Ishikawa (cell line): ENCODE data around the gene CD82.

Experiments
- CEBPB ChIP-seq: IDR thresholded peaks from 2 replicates; pipeline ENCODE4 v1.6.1; 2012
- CREB1 ChIP-seq: IDR thresholded peaks from 2 replicates; pipeline ENCODE4 v1.6.1; 2012; ENCODE audit warnings: low read depth
- EGR1 ChIP-seq: IDR thresholded peaks from 2 replicates; pipeline ENCODE4 v1.6.1; 2012
- EP300 ChIP-seq: IDR thresholded peaks from 2 replicates; pipeline ENCODE4 v1.6.1; 2012; ENCODE audit warnings: borderline replicate concordance
- FOXM1 ChIP-seq: IDR thresholded peaks from 2 replicates; pipeline ENCODE4 v1.6.1; 2012; ENCODE audit warnings: low read depth, borderline replicate concordance
- MAX ChIP-seq: IDR thresholded peaks from 2 replicates; pipeline ENCODE4 v1.6.1; 2012
- NFIC ChIP-seq: IDR thresholded peaks from 2 replicates; pipeline ENCODE4 v1.6.1; 2012
- RAD21 ChIP-seq: IDR thresholded peaks from 2 replicates; pipeline ENCODE4 v1.6.1; 2012; ENCODE audit warnings: low read depth
- REST ChIP-seq: IDR thresholded peaks from 2 replicates; pipeline ENCODE4 v1.6.1; 2012; ENCODE audit warnings: low read depth, mild to moderate bottlenecking
- TAF1 ChIP-seq: IDR thresholded peaks from 2 replicates; pipeline ENCODE4 v1.6.1; 2012; ENCODE audit warnings: low read depth, mild to moderate bottlenecking
- TCF12 ChIP-seq: IDR thresholded peaks from 2 replicates; pipeline ENCODE4 v1.6.1; 2012; ENCODE audit warnings: low read depth
- TEAD4 ChIP-seq: IDR thresholded peaks from 2 replicates; pipeline ENCODE4 v1.6.1; 2012
- USF1 ChIP-seq: IDR thresholded peaks from 2 replicates; pipeline ENCODE4 v1.6.1; 2012
- YY1 ChIP-seq: IDR thresholded peaks from 2 replicates; pipeline ENCODE4 v1.6.1; 2012; ENCODE audit warnings: low read depth
- ZBTB7A ChIP-seq: IDR thresholded peaks from 2 replicates; pipeline ENCODE4 v1.6.1; 2012; ENCODE audit warnings: low read depth

Gene CD82

GRCh38 chr11:44622721-44623258, 57.3 kb downstream of the CD82 start:
- TF ChIP-seq EP300 = no peak
- no peak for TF ChIP-seq ZBTB7A
- no peak for TF ChIP-seq CREB1
- no peak for TF ChIP-seq CEBPB
- TF ChIP-seq USF1 = no peak
- no peak for TF ChIP-seq YY1
- TF ChIP-seq REST = no peak
- no peak for TF ChIP-seq FOXM1
- TF ChIP-seq TEAD4 = no peak
- no peak for TF ChIP-seq TCF12
- no peak for TF ChIP-seq NFIC
- TF ChIP-seq TAF1 = no peak
- TF ChIP-seq RAD21 = no peak
- no peak for TF ChIP-seq EGR1
- TF ChIP-seq MAX = no peak

GRCh38 chr11:44623341-44623730, 57.9 kb downstream of the CD82 start:
- TF ChIP-seq REST (no peak), NFIC (no peak), EP300 (no peak), TCF12 (no peak), EGR1 (no peak), FOXM1 (no peak), TEAD4 (no peak), TAF1 (no peak), USF1 (no peak), YY1 (no peak), CREB1 (no peak), ZBTB7A (no peak), CEBPB (no peak)

GRCh38 chr11:44623731-44624491, 58.4 kb downstream of the CD82 start:
- TF ChIP-seq NFIC (no peak), TCF12 (no peak), RAD21 (no peak), TAF1 (no peak), USF1 (no peak), ZBTB7A (no peak), TEAD4 (no peak), CEBPB (no peak), EP300 (no peak), FOXM1 (no peak), MAX (no peak)

- TF ChIP-seq TAF1 = no peak
- no peak for TF ChIP-seq FOXM1
- no peak for TF ChIP-seq EP300
- TF ChIP-seq CEBPB = no peak
- no peak for TF ChIP-seq CREB1
- no peak for TF ChIP-seq YY1
- no peak for TF ChIP-seq EGR1
- no peak for TF ChIP-seq TCF12
- no peak for TF ChIP-seq ZBTB7A
- no peak for TF ChIP-seq TEAD4
- no peak for TF ChIP-seq USF1
These were observed 59.3 kb downstream of the CD82 start for GRCh38 chr11:44624761-44625221.
